ENCODE results near the gene ZNF511. TPM values are rescaled to one million over a fixed set of nuclear protein-coding genes. Genes with fewer than 3 reads are reported as not detected.

The ZNF511 gene
- total RNA-seq, 1 experiment from 2014 or later = 69.6 TPM

- DNase-seq (ENCODE audit: low spot score) (peak; percentile 82), ATAC-seq (peak; percentile 87)
- no peaks in the 10 kb centered on the region for H3K4me1 Mint-ChIP-seq
- H3K27me3 Mint-ChIP-seq (ENCODE audit: low read depth) = peaks cover 12% of the 10 kb centered on the region
- ChIA-PET CTCF (interaction anchor here (0.6 to 2.5 kb wide), 6 partner anchors 11 to 50 kb away, joined by 4 to 26 read pairs (median 6); partner anchors contain the start of gene PRAP1), POLR2A (interaction anchor here (1.2 to 1.8 kb wide), 2 partner anchors 16 to 22 kb away, joined by 3 to 9 read pairs; partner anchors contain the start of gene PAOX)
- H3K9me3 Mint-ChIP-seq = no peaks in the 10 kb centered on the region
- peak within 1 kb of the TSS; percentile 72 for H3K4me3 Mint-ChIP-seq
- TF ChIP-seq ZNF317 (CRISPR knock-in tag; IDR thresholded peaks at IDR 0.05; ENCODE audit: borderline replicate concordance, low read depth) (0 out of 2 replicates have a peak, but pooled peaks have one; percentile 26), USF1 (CRISPR knock-in tag; IDR thresholded peaks at IDR 0.05) (peak; percentile 42; the same call in 1 of the 2 replicates), NR3C1 (CRISPR knock-in tag; conservative IDR thresholded peaks at IDR 0.05; ENCODE audit: low read depth) (no peak), MYBL2 (CRISPR knock-in tag; IDR thresholded peaks at IDR 0.05) (0 out of 2 replicates have a peak, but pooled peaks have one; percentile 32), ZNF263 (CRISPR knock-in tag; IDR thresholded peaks at IDR 0.05; ENCODE audit: low read depth) (0 out of 2 replicates have a peak, but pooled peaks have one; percentile 11), GTF2I (CRISPR knock-in tag; conservative IDR thresholded peaks at IDR 0.05) (no peak), NFYB (CRISPR knock-in tag; conservative IDR thresholded peaks at IDR 0.05; ENCODE audit: low read depth) (0 out of 2 replicates have a peak, but pooled peaks have one; percentile 2), CREB1 (CRISPR knock-in tag; IDR thresholded peaks at IDR 0.05) (no peak), ZNF423 (CRISPR knock-in tag; IDR thresholded peaks at IDR 0.05) (peak; percentile 95), RELA (CRISPR knock-in tag; IDR thresholded peaks at IDR 0.05; ENCODE audit: borderline replicate concordance) (0 out of 2 replicates have a peak, but pooled peaks have one; percentile 44), FOXP1 (CRISPR knock-in tag; IDR thresholded peaks at IDR 0.05; ENCODE audit: borderline replicate concordance) (no peak; the same call in 1 of the 2 replicates), ZNF138 (CRISPR knock-in tag; conservative IDR thresholded peaks at IDR 0.05) (no peak), TEAD4 (CRISPR knock-in tag; IDR thresholded peaks at IDR 0.05) (no peak), HMGXB4 (CRISPR knock-in tag; IDR thresholded peaks at IDR 0.05) (0 out of 2 replicates have a peak, but pooled peaks have one; percentile 29), CREM (CRISPR knock-in tag; IDR thresholded peaks at IDR 0.05) (0 out of 2 replicates have a peak, but pooled peaks have one; percentile 39), SP1 (CRISPR knock-in tag; conservative IDR thresholded peaks at IDR 0.05) (peak; percentile 85), TEAD1 (CRISPR knock-in tag; IDR thresholded peaks at IDR 0.05) (0 out of 2 replicates have a peak, but pooled peaks have one; percentile 71), JUN (CRISPR knock-in tag; IDR thresholded peaks at IDR 0.05) (no peak), ZNF416 (CRISPR knock-in tag; IDR thresholded peaks at IDR 0.05) (0 out of 2 replicates have a peak, but pooled peaks have one; percentile 53), E2F5 (CRISPR knock-in tag; IDR thresholded peaks at IDR 0.05) (peak; percentile 46)
- TF ChIP-seq, protein P1, sequence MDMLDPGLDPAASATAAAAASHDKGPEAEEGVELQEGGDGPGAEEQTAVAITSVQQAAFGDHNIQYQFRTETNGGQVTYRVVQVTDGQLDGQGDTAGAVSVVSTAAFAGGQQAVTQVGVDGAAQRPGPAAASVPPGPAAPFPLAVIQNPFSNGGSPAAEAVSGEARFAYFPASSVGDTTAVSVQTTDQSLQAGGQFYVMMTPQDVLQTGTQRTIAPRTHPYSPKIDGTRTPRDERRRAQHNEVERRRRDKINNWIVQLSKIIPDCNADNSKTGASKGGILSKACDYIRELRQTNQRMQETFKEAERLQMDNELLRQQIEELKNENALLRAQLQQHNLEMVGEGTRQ (CRISPR knock-in tag; IDR thresholded peaks at IDR 0.05) = peak; percentile 40; the same call in 1 of the 2 replicates
- TF ChIP-seq, protein P2, sequence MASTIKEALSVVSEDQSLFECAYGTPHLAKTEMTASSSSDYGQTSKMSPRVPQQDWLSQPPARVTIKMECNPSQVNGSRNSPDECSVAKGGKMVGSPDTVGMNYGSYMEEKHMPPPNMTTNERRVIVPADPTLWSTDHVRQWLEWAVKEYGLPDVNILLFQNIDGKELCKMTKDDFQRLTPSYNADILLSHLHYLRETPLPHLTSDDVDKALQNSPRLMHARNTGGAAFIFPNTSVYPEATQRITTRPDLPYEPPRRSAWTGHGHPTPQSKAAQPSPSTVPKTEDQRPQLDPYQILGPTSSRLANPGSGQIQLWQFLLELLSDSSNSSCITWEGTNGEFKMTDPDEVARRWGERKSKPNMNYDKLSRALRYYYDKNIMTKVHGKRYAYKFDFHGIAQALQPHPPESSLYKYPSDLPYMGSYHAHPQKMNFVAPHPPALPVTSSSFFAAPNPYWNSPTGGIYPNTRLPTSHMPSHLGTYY (CRISPR knock-in tag; IDR thresholded peaks at IDR 0.05) = no peak
- TF ChIP-seq, protein P3, sequence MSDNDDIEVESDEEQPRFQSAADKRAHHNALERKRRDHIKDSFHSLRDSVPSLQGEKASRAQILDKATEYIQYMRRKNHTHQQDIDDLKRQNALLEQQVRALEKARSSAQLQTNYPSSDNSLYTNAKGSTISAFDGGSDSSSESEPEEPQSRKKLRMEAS (CRISPR knock-in tag; IDR thresholded peaks at IDR 0.05) = peak; percentile 45; the same call in 1 of the 2 replicates
- no peak within 1 kb of the TSS for H3K27ac Mint-ChIP-seq
- H3K36me3 Mint-ChIP-seq = peaks cover 10% of the 10 kb centered on the region
Measured at GRCh38 chr10:133357285-133358161, 48.8 kb downstream of the ZNF511 start, which contains the start of gene FUOM. TSS of gene FUOM (minus strand) at chr10:133358019. CDS start at chr10:133358007, 12 bp downstream.
